ENCODE measurements around the gene ARF6. TPM values are rescaled to one million over a fixed set of nuclear protein-coding genes. Genes with fewer than 3 reads are reported as not detected.

The ARF6 gene
- 100 to 1,000 TPM; 198 to 199 TPM for total RNA-seq

DNA sequence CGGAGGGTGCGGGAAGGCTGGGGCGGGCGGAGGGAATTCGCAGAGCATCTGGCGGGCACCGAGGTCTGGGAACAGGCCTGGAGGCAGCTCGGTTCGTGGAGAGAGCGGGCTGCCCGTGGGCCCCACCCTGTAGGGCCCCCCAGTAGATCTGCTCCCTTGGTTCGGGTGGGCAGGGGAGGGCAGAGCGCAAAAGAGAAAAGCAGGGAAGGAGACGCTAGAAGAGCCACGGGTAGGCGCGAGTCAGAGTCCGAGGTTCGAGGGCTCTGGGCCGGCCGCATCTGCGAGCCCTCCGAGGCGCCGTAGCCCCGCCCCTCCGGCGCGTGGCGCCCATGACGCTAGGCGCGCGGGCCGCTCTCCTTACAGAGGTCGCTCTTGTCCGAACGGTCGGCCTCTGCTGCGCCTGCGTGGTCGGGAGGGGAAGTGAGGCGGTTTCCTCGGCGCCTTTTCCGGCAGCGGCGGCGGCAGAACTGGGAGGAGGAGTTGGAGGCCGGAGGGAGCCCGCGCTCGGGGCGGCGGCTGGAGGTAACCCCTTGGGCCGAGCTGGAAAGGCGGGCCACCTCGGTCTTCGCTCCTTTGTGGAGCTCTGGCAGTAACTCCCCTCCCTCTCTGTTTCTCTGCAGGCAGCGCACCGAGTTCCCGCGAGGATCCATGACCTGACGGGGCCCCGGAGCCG is at the start of gene ARF6:
ARF6 (plus strand) TSS at position 447 of the 673 bp plus-strand sequence. CDS start 655 bp downstream, outside the sequence.
- Mint-ChIP-seq H3K27me3 (no peaks in the 10 kb centered on the region), H3K4me3 (peak within 1 kb of the TSS; percentile 96), H3K4me1 (peaks cover 20% of the 10 kb centered on the region), H3K9me3 (no peaks in the 10 kb centered on the region), H3K36me3 (ENCODE audit: low read depth) (peaks cover 47% of the 10 kb centered on the region), H3K27ac (peak within 1 kb of the TSS; percentile 100)
- peak; percentile 98 for DNase-seq
- CTCF ChIA-PET = interaction anchor here (0.7 to 3.4 kb wide), 18 partner anchors 11 to 211 kb away, joined by 3 to 35 read pairs (median 4); partner anchors contain the start of gene NEMF
- POLR2A ChIA-PET = interaction anchor here (0.6 to 4.0 kb wide), 39 partner anchors 8 to 420 kb away, joined by 3 to 174 read pairs (median 6); partner anchors contain the start of genes DMAC2L, DNAAF2, L2HGDH and MGAT2

GRCh38 chr14:49849213-49849847 is 43.6 kb upstream of the ARF6 start:
- H3K27me3 Mint-ChIP-seq = no peaks in the 10 kb centered on the region
- no peak for DNase-seq
- peaks cover 42% of the 10 kb centered on the region for H3K4me1 Mint-ChIP-seq
- H3K36me3 Mint-ChIP-seq (ENCODE audit: low read depth) = peaks cover 45% of the 10 kb centered on the region
- ChIA-PET CTCF (interaction anchor here (0.7 to 8.9 kb wide), 4 partner anchors 15 to 263 kb away, joined by 3 to 274 read pairs (median 6); no protein-coding TSS in a partner anchor), POLR2A (interaction anchor here (0.7 to 6.1 kb wide), 4 partner anchors 13 to 258 kb away, joined by 3 to 159 read pairs (median 3); partner anchors contain the start of gene KLHDC2)
- H3K27ac Mint-ChIP-seq = no peak overlapping the region
- H3K9me3 Mint-ChIP-seq = no peaks in the 10 kb centered on the region
- no peak overlapping the region for H3K4me3 Mint-ChIP-seq

- no peak for DNase-seq
- Mint-ChIP-seq H3K36me3 (ENCODE audit: low read depth) (peaks cover 31% of the 10 kb centered on the region), H3K9me3 (no peaks in the 10 kb centered on the region), H3K4me3 (peak overlapping the region; percentile 96), H3K27ac (peak overlapping the region; percentile 94), H3K27me3 (no peaks in the 10 kb centered on the region), H3K4me1 (peaks cover 46% of the 10 kb centered on the region)
- ChIA-PET CTCF (interaction anchor here (0.7 to 8.9 kb wide), 46 partner anchors 8 to 469 kb away, joined by 3 to 274 read pairs (median 6); partner anchors contain the start of genes ARF6, DMAC2L, DNAAF2 and KLHDC2), POLR2A (interaction anchor here (0.8 to 6.1 kb wide), 46 partner anchors 9 to 461 kb away, joined by 3 to 159 read pairs (median 6); partner anchors contain the start of genes ARF6, DMAC2L, DNAAF2 and KLHDC2)
Observed at GRCh38 chr14:49851813-49852212, 41.1 kb upstream of the ARF6 start.

- Mint-ChIP-seq H3K4me3 (peak within 1 kb of the TSS; percentile 96), H3K4me1 (peaks cover 46% of the 10 kb centered on the region), H3K27me3 (no peaks in the 10 kb centered on the region)
Observed at GRCh38 chr14:49852301-49853157, 40.4 kb upstream of the ARF6 start, which contains the start of gene NEMF. Gene NEMF (minus strand): TSS chr14:49852788. CDS start chr14:49852753, 35 bp downstream.

DNA sequence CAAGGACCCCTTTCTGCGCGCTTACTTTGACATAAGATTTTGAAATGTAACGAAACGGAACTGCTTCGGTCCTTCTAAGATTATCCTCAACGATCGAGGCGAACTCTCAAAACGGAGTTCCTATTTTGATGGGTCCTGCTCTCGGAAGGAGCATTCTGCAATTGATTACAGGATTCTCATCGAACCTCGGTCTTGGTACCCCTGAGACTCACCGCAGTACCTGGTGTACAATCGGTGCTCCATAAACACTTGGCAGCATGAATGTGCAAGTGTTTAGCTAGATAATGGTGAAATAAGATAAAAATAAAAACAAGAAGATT is 39.8 kb upstream of the ARF6 start:
- CTCF ChIA-PET = interaction anchor here (0.5 to 8.9 kb wide), 42 partner anchors 11 to 468 kb away, joined by 3 to 274 read pairs (median 5); partner anchors contain the start of genes DMAC2L, DNAAF2, KLHDC2 and L2HGDH
- peak overlapping the region; percentile 96 for H3K4me3 Mint-ChIP-seq
- peaks cover 29% of the 10 kb centered on the region for H3K36me3 Mint-ChIP-seq (ENCODE audit: low read depth)
- H3K27ac Mint-ChIP-seq = peak overlapping the region; percentile 94
- H3K4me1 Mint-ChIP-seq = peaks cover 47% of the 10 kb centered on the region
- POLR2A ChIA-PET = interaction anchor here (0.8 to 6.1 kb wide), 40 partner anchors 9 to 459 kb away, joined by 3 to 159 read pairs (median 7); partner anchors contain the start of genes ARF6, DMAC2L, DNAAF2 and KLHDC2
- H3K27me3 Mint-ChIP-seq = no peaks in the 10 kb centered on the region
- no peak for DNase-seq
- no peaks in the 10 kb centered on the region for H3K9me3 Mint-ChIP-seq

More at GRCh38 chr14:49852301-49853157, 40.4 kb upstream of the ARF6 start, which contains the start of gene NEMF:
- H3K36me3 Mint-ChIP-seq (ENCODE audit: low read depth) = peaks cover 31% of the 10 kb centered on the region
- POLR2A ChIA-PET = interaction anchor here (0.6 to 6.1 kb wide), 49 partner anchors 10 to 460 kb away, joined by 3 to 159 read pairs (median 6); partner anchors contain the start of genes ARF6, DMAC2L, DNAAF2 and KLHDC2
- peak within 1 kb of the TSS; percentile 94 for H3K27ac Mint-ChIP-seq
- no peaks in the 10 kb centered on the region for H3K9me3 Mint-ChIP-seq
- peak; percentile 80 for DNase-seq
- CTCF ChIA-PET = interaction anchor here (0.8 to 8.9 kb wide), 51 partner anchors 8 to 468 kb away, joined by 3 to 274 read pairs (median 5); partner anchors contain the start of genes ARF6, DMAC2L, DNAAF2 and KLHDC2

GRCh38 chr14:49853572-49854375 is 39.1 kb upstream of the ARF6 start:
- peak overlapping the region; percentile 94 for H3K27ac Mint-ChIP-seq
- peaks cover 28% of the 10 kb centered on the region for H3K36me3 Mint-ChIP-seq (ENCODE audit: low read depth)
- POLR2A ChIA-PET = interaction anchor here (1.0 to 6.1 kb wide), 17 partner anchors 8 to 458 kb away, joined by 3 to 159 read pairs (median 7); partner anchors contain the start of genes KLHDC2, MGAT2, RPL36AL and VCPKMT
- peak overlapping the region; percentile 96 for H3K4me3 Mint-ChIP-seq
- peaks cover 52% of the 10 kb centered on the region for H3K4me1 Mint-ChIP-seq
- DNase-seq = peak; percentile 79
- H3K27me3 Mint-ChIP-seq = no peaks in the 10 kb centered on the region
- CTCF ChIA-PET = interaction anchor here (0.5 to 8.9 kb wide), 26 partner anchors 11 to 457 kb away, joined by 3 to 274 read pairs (median 6); partner anchors contain the start of genes KLHDC2, LRR1, MGAT2 and RPL36AL
- H3K9me3 Mint-ChIP-seq = no peaks in the 10 kb centered on the region

DNA sequence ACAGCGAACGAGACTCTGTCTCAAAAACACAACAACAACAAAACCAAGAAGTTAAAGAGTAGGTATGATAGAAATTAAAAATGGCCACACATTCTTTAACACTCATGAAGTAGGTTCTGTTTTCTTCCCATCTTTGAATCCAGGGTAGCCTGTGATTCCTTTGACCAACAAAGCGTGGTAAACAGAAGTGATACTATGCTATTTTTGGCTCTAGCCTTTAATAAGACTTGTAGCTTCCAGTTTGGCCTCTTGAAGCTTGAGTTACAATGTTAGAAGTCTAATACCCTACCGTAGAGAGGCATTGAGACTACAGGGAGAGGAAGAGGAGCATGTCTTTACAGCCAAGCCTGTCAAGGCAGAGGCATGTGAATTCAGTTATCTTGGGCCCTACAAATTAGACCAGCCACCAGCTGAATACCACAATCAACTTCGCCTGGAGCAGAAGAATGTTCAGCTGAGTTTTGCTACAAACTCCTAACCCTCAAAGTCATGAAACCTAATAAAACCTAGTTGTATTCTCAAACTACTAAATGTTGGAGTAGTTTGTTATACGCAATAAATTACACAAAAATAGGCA is 35.4 kb upstream of the ARF6 start:
- no peak for DNase-seq
- Mint-ChIP-seq H3K36me3 (ENCODE audit: low read depth) (peaks cover 7% of the 10 kb centered on the region), H3K27ac (no peak overlapping the region), H3K9me3 (no peaks in the 10 kb centered on the region), H3K4me3 (no peak overlapping the region), H3K27me3 (no peaks in the 10 kb centered on the region), H3K4me1 (peaks cover 42% of the 10 kb centered on the region)
- CTCF ChIA-PET = interaction anchor here (1.4 to 1.9 kb wide), 2 partner anchors 224 to 256 kb away, joined by 3 to 11 read pairs; no protein-coding TSS in a partner anchor
- POLR2A ChIA-PET = interaction anchor here (1.7 kb wide), 1 partner anchor 10 kb away, joined by 8 read pairs; no protein-coding TSS in a partner anchor

GRCh38 chr14:49858383-49858782 is 34.5 kb upstream of the ARF6 start:
- CTCF ChIA-PET = interaction anchor here (0.6 to 1.9 kb wide), 4 partner anchors 89 to 407 kb away, joined by 3 to 11 read pairs (median 4); no protein-coding TSS in a partner anchor
- Mint-ChIP-seq H3K36me3 (ENCODE audit: low read depth) (peaks cover 4% of the 10 kb centered on the region), H3K9me3 (no peaks in the 10 kb centered on the region), H3K27me3 (no peaks in the 10 kb centered on the region), H3K27ac (no peak overlapping the region), H3K4me1 (peaks cover 40% of the 10 kb centered on the region), H3K4me3 (no peak overlapping the region)
- POLR2A ChIA-PET = interaction anchor here (0.6 to 1.7 kb wide), 4 partner anchors 9 to 257 kb away, joined by 3 to 8 read pairs (median 3); no protein-coding TSS in a partner anchor
- no peak for DNase-seq

DNA sequence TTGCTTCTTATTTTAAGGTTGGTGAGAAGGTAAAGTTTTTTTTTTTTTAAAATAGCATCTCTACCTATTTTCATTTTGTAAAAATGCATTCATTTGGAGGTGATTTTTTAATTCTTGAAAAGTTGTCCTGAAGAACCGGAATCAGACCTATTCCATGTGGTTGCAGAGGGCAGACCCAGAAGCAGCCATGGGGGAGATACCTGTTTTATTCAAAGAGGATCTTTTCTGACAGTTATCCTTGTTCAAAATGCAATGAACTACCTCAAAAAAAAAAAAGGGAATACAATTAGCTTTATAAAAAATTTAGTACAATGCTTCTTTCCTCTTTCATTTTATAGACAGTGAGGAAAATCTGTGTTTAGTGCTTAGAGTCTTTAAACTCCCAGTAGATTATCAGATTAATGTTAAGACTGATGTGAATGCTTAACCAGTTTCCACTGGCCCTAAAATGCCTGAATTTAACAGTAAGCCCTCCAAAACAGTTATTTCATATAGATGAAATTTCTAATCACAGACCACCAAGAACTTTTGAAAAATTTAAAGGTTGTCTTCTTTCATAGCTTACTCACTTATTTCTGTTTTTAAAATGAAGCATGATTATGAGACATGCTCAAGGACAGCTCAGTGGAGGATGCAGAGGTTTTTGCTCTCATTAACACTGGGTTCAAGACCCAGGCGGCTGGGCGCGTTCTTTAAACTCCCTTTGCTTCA is 31.7 kb upstream of the ARF6 start:
- H3K9me3 Mint-ChIP-seq = no peaks in the 10 kb centered on the region
- peaks cover 4% of the 10 kb centered on the region for H3K36me3 Mint-ChIP-seq (ENCODE audit: low read depth)
- ChIA-PET POLR2A (interaction anchor here (1.0 to 11.7 kb wide), 30 partner anchors 9 to 451 kb away, joined by 3 to 327 read pairs (median 14); partner anchors contain the start of genes ARF6, DMAC2L, DNAAF2 and KLHDC2), CTCF (interaction anchor here (0.9 to 10.0 kb wide), 39 partner anchors 10 to 288 kb away, joined by 3 to 274 read pairs (median 9); partner anchors contain the start of genes ARF6, DNAAF2, KLHDC2 and LRR1)
- H3K27ac Mint-ChIP-seq = no peak overlapping the region
- no peaks in the 10 kb centered on the region for H3K27me3 Mint-ChIP-seq
- H3K4me3 Mint-ChIP-seq = no peak overlapping the region
- no peak for DNase-seq
- H3K4me1 Mint-ChIP-seq = peaks cover 29% of the 10 kb centered on the region

GRCh38 chr14:49861699-49862088 is 31.2 kb upstream of the ARF6 start:
- Mint-ChIP-seq H3K4me3 (no peak overlapping the region), H3K4me1 (peaks cover 29% of the 10 kb centered on the region), H3K27me3 (no peaks in the 10 kb centered on the region), H3K9me3 (no peaks in the 10 kb centered on the region), H3K27ac (no peak overlapping the region), H3K36me3 (ENCODE audit: low read depth) (peaks cover 4% of the 10 kb centered on the region)
- CTCF ChIA-PET = interaction anchor here (0.8 to 10.0 kb wide), 46 partner anchors 10 to 288 kb away, joined by 3 to 274 read pairs (median 8); partner anchors contain the start of genes ARF6, DNAAF2, KLHDC2 and LRR1
- DNase-seq = peak; percentile 70
- POLR2A ChIA-PET = interaction anchor here (0.6 to 11.7 kb wide), 39 partner anchors 10 to 459 kb away, joined by 3 to 327 read pairs (median 13); partner anchors contain the start of genes ARF6, DMAC2L, DNAAF2 and KLHDC2

Measured in activated CD4-positive, alpha-beta memory T cell treated with anti-CD3 and anti-CD28 coated beads, Interleukin-2, amount 10 ng/mL, durations not matched to agents 7 days and 5 days (primary cell).